H1 (cell line): Measurements from ENCODE around the gene RAD51B. TPM values are rescaled to one million over a fixed set of nuclear protein-coding genes. Genes with fewer than 3 reads are reported as not detected.

ENCODE experiments used
- CEBPB ChIP-seq: IDR thresholded peaks from 2 replicates; pipeline ENCODE4 v1.6.1; 2012; ENCODE audit warnings: low read depth, low read length
- POLR2AphosphoS5 ChIP-seq: IDR thresholded peaks from 2 replicates; pipeline ENCODE4 v1.6.1; 2011; ENCODE audit warnings: low read depth, low read length
- polyA plus RNA-seq, 7 experiments: library from polyadenylated mRNA; depleted of rRNA in 3 of 7; stranded (reverse) in 5 of 7; unstranded in 2 of 7; fragments of >200 nt in 5 of 7; fragments of 200-250 nt in 2 of 7; gene quantifications; 1 replicate in 5 of 7; 2 replicates in 1 of 7; 4 replicates in 1 of 7; pipeline versions ENCODE4 v1.2.1 to v1.2.3, GENCODE V29; 2011 to 2013; ENCODE audit warnings: missing spikeins in 2 of 7, mixed read lengths in 2 of 7
- total RNA-seq: library from RNA; stranded (reverse); fragmentation: NEBNext Ultra II Directional; extraction: Animal tissue kit (Norgen Biotek cat#: 25700); gene quantifications from 2 replicates; pipeline ENCODE4 v1.2.1, GENCODE V29; 2021

The RAD51B gene
- total and polyA plus RNA-seq, 2 of the 8 experiments (the other 6 are each of a cell fraction or from before 2014, with no cell fraction given) = 3.9 to 14.9 TPM

GRCh38 chr14:68369281-68370056, 549.9 kb downstream of the RAD51B start (continued):
- TF ChIP-seq POLR2AphosphoS5 (no peak), CEBPB (no peak)
